ENCODE data around the gene TAC4. TPM values are rescaled to one million over a fixed set of nuclear protein-coding genes. Genes with fewer than 3 reads are reported as not detected.
A peak's percentile ranks its signal among the peaks of the same experiment; 100 is the strongest.

Gene TAC4
- total and polyA plus RNA-seq, 10 of the 15 experiments (the other 5 are each of a cell fraction or from before 2014, with no cell fraction given) = not detected

- H3K27ac ChIP-seq (ENCODE audit: control insufficient read depth, insufficient read depth) = no peak overlapping the region
- ATAC-seq = no peak
- no peak overlapping the region for H3K9ac ChIP-seq (ENCODE audit: control insufficient read depth, insufficient read depth, low read length)
- WGBS (ENCODE audit: insufficient coverage, insufficient replicate concordance, low lambda C conversion rate, missing lambda C conversion rate) = 94% methylated on average over 6 of the region's 6 CpGs
- no peak for DNase-seq (ENCODE audit: low read depth, low spot score)
- no peak overlapping the region for H3K4me3 ChIP-seq
- SMC1A ChIA-PET (ENCODE audit: uncharacterized antibody, unreplicated experiment) = no interaction called here
- RAD21 ChIA-PET (ENCODE audit: unreplicated experiment) = no interaction called here
- no peaks in the 10 kb centered on the region for H4K20me1 ChIP-seq (ENCODE audit: control insufficient read depth, insufficient read depth)
- H3K9me3 ChIP-seq (replicated peaks; ENCODE audit: control insufficient read depth, insufficient read depth, low read length) = no peaks in the 10 kb centered on the region
- H3K4me2 ChIP-seq (ENCODE audit: control insufficient read depth, insufficient read depth) = no peak overlapping the region
- CTCF ChIA-PET = interaction anchor here (1.7 kb wide), 1 partner anchor 11 kb away, joined by 3 read pairs; no protein-coding TSS in a partner anchor
- no peak overlapping the region for H2AFZ ChIP-seq (ENCODE audit: control insufficient read depth, low read depth, low read length)
- no peaks in the 10 kb centered on the region for H3K27me3 ChIP-seq (replicated peaks in 1 of 2; ENCODE audit: control insufficient read depth in 2 of 2, insufficient read depth in 2 of 2, low read length in 1 of 2)
- H3K79me2 ChIP-seq (ENCODE audit: control insufficient read depth, insufficient read depth, low read length) = no peaks in the 10 kb centered on the region
- POLR2A ChIA-PET = no interaction called here
- BruUV-seq (replicated peaks) = TSS peak; percentile 35
- in situ Hi-C loops (cut with MboI) (loop anchor here (10.0 kb wide), 1 partner anchor 278 kb away; no protein-coding TSS in a partner anchor), intact Hi-C loops (cut with micrococcal nuclease; ENCODE audit: unreplicated experiment) (no loop called here)
- FAIRE-seq = no peak
- no peaks in the 10 kb centered on the region for H3K4me1 ChIP-seq (ENCODE audit: control insufficient read depth, insufficient read depth, low read length)
- H3K36me3 ChIP-seq (ENCODE audit: control insufficient read depth in 2 of 2, insufficient read depth in 2 of 2, low read length in 1 of 2) = no peaks in the 10 kb centered on the region; a peak in 1 of 4 replicates
- no peak for TF ChIP-seq EZH2 (IDR thresholded peaks at IDR 0.05; ENCODE audit: borderline replicate concordance, control insufficient read depth, low read depth, low read length)
- no peak for TF ChIP-seq ZNF207 (IDR thresholded peaks at IDR 0.05; ENCODE audit: borderline replicate concordance)
- no peak for TF ChIP-seq ZBTB4 (CRISPR knock-in tag; IDR thresholded peaks at IDR 0.05)
- no peak for TF ChIP-seq MLLT1 (IDR thresholded peaks at IDR 0.05)
- TF ChIP-seq POU2F2 (IDR thresholded peaks at IDR 0.05; ENCODE audit: borderline replicate concordance, low read depth, low read length) = no peak
- no peak for TF ChIP-seq ATF3 (IDR thresholded peaks at IDR 0.05; ENCODE audit: borderline replicate concordance, extremely low read depth, low read depth, low read length)
- no peak for TF ChIP-seq SKIL (IDR thresholded peaks at IDR 0.05; ENCODE audit: low read depth, poor library complexity, severe bottlenecking)
- TF ChIP-seq SREBF1 (IDR thresholded peaks at IDR 0.05; ENCODE audit: low read length) = no peak
- no peak for TF ChIP-seq PML (IDR thresholded peaks at IDR 0.05; ENCODE audit: low read length)
- TF ChIP-seq E2F8 (IDR thresholded peaks at IDR 0.05; ENCODE audit: low read depth, partially characterized antibody) = no peak
- TF ChIP-seq CEBPB (IDR thresholded peaks at IDR 0.05; ENCODE audit: borderline replicate concordance in 1 of 2, low read depth in 2 of 2, low read length in 2 of 2) = no peak
- TF ChIP-seq USF2 (IDR thresholded peaks at IDR 0.05; ENCODE audit: borderline replicate concordance, low read depth, low read length) = no peak
These were observed 5.0 kb downstream of the TAC4 start for GRCh38 chr17:49842846-49843245.
